DOHH2 (cell line): ENCODE results near the gene KCNG1.

Experiments
- EZH2phosphoT487 ChIP-seq: fragments of 200-600 bp; sonication (generic); IDR thresholded peaks from 2 replicates; pipeline ENCODE4 v1.6.1; 2017; ENCODE audit warnings: borderline replicate concordance, mild to moderate bottlenecking, antibody characterized with exemption, low read length, moderate library complexity, mixed read lengths
- TF ChIP-seq, protein P1 (sequence below): fragments of 200-600 bp; sonication (generic); IDR thresholded peaks from one replicate; pipeline ENCODE4 v1.5.1; 2014; ENCODE audit warnings: antibody characterized with exemption, mild to moderate bottlenecking, low read depth, low read length; ENCODE audit not compliant: poor library complexity, severe bottlenecking

DNA sequence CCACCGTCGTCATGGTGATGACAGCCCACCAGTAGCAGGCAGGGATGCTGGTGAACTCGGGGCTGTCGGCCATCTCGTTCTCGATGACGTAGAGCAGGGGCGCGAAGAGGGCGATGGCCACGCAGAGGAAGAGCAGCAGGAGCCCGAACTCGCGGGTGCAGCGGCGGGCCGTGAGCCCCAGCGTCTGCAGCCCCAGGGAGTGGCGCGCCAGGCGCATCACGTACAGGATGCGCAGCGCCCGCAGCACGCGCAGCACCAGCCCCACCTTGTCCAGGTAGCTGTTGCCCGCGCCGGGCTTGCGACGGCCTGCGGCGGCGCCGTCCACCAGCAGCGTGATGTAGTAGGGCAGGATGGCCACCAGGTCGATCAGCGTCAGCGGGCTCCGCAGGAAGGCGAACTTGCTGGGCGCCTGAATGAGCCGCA lies 18.6 kb downstream of the KCNG1 start:
- TF ChIP-seq, protein P1, sequence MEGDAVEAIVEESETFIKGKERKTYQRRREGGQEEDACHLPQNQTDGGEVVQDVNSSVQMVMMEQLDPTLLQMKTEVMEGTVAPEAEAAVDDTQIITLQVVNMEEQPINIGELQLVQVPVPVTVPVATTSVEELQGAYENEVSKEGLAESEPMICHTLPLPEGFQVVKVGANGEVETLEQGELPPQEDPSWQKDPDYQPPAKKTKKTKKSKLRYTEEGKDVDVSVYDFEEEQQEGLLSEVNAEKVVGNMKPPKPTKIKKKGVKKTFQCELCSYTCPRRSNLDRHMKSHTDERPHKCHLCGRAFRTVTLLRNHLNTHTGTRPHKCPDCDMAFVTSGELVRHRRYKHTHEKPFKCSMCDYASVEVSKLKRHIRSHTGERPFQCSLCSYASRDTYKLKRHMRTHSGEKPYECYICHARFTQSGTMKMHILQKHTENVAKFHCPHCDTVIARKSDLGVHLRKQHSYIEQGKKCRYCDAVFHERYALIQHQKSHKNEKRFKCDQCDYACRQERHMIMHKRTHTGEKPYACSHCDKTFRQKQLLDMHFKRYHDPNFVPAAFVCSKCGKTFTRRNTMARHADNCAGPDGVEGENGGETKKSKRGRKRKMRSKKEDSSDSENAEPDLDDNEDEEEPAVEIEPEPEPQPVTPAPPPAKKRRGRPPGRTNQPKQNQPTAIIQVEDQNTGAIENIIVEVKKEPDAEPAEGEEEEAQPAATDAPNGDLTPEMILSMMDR, result no peak
- TF ChIP-seq EZH2phosphoT487, result no peak
